ENCODE measurements around the gene BTK. TPM values are rescaled to one million over a fixed set of nuclear protein-coding genes. Genes with fewer than 3 reads are reported as not detected.

The BTK gene
- total RNA-seq, 1 experiment from 2014 or later, result 0.37 TPM

- Histone ChIP-seq H3K4me2 (ENCODE audit: low read length) (no peak overlapping the region), H3K4me3 (replicated peaks in 1 of 2; ENCODE audit: low read depth in 1 of 2, low read length in 2 of 2) (no peak overlapping the region), H4K20me1 (ENCODE audit: insufficient read depth) (no peaks in the 10 kb centered on the region), H3K79me2 (ENCODE audit: insufficient read depth, low read length) (no peaks in the 10 kb centered on the region), H3K9ac (ENCODE audit: low read length) (no peak overlapping the region), H3K9me3 (ENCODE audit: control insufficient read depth in 1 of 2, insufficient read depth in 1 of 2, low read depth in 1 of 2, low read length in 2 of 2) (no peaks in the 10 kb centered on the region), H3K27me3 (ENCODE audit: insufficient read depth, low read length) (no peaks in the 10 kb centered on the region), H3K36me3 (ENCODE audit: control insufficient read depth in 1 of 2, insufficient read depth in 2 of 2, low read length in 2 of 2) (no peaks in the 10 kb centered on the region), H3K27ac (ENCODE audit: low read depth, low read length) (no peak overlapping the region), H3K9me2 (ENCODE audit: insufficient read depth) (no peaks in the 10 kb centered on the region), H3K4me1 (ENCODE audit: control insufficient read depth in 1 of 2, insufficient read depth in 2 of 2, low read length in 2 of 2) (no peaks in the 10 kb centered on the region), H2AFZ (ENCODE audit: low read depth, low read length, poor library complexity, severe bottlenecking) (no peak overlapping the region)
- intact Hi-C loops (cut with micrococcal nuclease), result no loop called here
- ATAC-seq (no peak), DNase-seq (ENCODE audit: low read depth, low spot score) (no peak)
- ChIA-PET POLR2A (no interaction called here), CTCF (no interaction called here), RAD21 (ENCODE audit: low non-redundant PET in 1 of 2, low total read pairs in 2 of 2, uncharacterized antibody in 2 of 2, unreplicated experiment in 2 of 2) (no interaction called here)
- BruUV-seq (replicated peaks), result no TSS peak
- TF ChIP-seq FOSL1 (IDR thresholded peaks at IDR 0.05; ENCODE audit: low read depth) (no peak), EGR1 (IDR thresholded peaks at IDR 0.05; ENCODE audit: low read depth) (no peak), SIN3A (IDR thresholded peaks at IDR 0.05; ENCODE audit: low read depth) (no peak), CEBPB (IDR thresholded peaks at IDR 0.05; ENCODE audit: low read depth) (no peak), EZH2 (IDR thresholded peaks at IDR 0.05) (no peak), CBX3 (IDR thresholded peaks at IDR 0.05; ENCODE audit: low read depth) (no peak), ZFX (IDR thresholded peaks at IDR 0.05) (no peak), SP1 (IDR thresholded peaks at IDR 0.05; ENCODE audit: low read depth) (no peak), POLR2AphosphoS5 (IDR thresholded peaks at IDR 0.05; ENCODE audit: low read depth, low read length) (no peak)
- TF ChIP-seq, protein P1, sequence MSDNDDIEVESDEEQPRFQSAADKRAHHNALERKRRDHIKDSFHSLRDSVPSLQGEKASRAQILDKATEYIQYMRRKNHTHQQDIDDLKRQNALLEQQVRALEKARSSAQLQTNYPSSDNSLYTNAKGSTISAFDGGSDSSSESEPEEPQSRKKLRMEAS (IDR thresholded peaks at IDR 0.05), result no peak
- TF ChIP-seq, protein P2, sequence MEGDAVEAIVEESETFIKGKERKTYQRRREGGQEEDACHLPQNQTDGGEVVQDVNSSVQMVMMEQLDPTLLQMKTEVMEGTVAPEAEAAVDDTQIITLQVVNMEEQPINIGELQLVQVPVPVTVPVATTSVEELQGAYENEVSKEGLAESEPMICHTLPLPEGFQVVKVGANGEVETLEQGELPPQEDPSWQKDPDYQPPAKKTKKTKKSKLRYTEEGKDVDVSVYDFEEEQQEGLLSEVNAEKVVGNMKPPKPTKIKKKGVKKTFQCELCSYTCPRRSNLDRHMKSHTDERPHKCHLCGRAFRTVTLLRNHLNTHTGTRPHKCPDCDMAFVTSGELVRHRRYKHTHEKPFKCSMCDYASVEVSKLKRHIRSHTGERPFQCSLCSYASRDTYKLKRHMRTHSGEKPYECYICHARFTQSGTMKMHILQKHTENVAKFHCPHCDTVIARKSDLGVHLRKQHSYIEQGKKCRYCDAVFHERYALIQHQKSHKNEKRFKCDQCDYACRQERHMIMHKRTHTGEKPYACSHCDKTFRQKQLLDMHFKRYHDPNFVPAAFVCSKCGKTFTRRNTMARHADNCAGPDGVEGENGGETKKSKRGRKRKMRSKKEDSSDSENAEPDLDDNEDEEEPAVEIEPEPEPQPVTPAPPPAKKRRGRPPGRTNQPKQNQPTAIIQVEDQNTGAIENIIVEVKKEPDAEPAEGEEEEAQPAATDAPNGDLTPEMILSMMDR (IDR thresholded peaks at IDR 0.05 in 2 of 3, conservative IDR thresholded peaks at IDR 0.05 in 1 of 3; ENCODE audit: borderline replicate concordance in 1 of 3, insufficient read depth in 1 of 3, low read depth in 2 of 3, low read length in 2 of 3), result no peak
These were observed 43.9 kb upstream of the BTK start for GRCh38 chrX:101429934-101430333.

DNA sequence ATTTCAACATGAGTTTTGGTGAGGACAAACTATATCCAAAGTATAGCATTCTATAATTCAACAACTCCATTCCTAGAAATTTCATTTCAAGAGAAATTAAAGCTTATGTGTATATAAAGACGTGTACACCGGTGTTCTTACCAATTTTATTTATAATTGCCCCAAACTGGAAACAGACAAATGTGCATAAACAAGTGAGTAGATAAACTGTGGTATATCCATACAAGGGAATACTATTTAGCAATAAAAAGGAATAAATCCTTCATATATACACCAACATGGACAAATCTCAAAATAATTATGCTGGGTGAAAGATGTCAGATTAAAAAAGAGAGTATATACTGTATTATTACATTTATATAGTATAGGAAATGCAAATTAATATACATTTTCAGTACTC lies 42.0 kb upstream of the BTK start:
- no peak overlapping the region for H3K4me3 ChIP-seq (replicated peaks in 1 of 2; ENCODE audit: low read depth in 1 of 2, low read length in 2 of 2)
- no peaks in the 10 kb centered on the region for H3K27me3 ChIP-seq (ENCODE audit: insufficient read depth, low read length)
- ChIA-PET CTCF (no interaction called here), POLR2A (no interaction called here), RAD21 (ENCODE audit: low non-redundant PET in 1 of 2, low total read pairs in 2 of 2, uncharacterized antibody in 2 of 2, unreplicated experiment in 2 of 2) (no interaction called here)
- no peaks in the 10 kb centered on the region for H3K9me3 ChIP-seq (ENCODE audit: control insufficient read depth in 1 of 2, insufficient read depth in 1 of 2, low read depth in 1 of 2, low read length in 2 of 2)
- H3K9ac ChIP-seq (ENCODE audit: low read length), result no peak overlapping the region
- DNase-seq (ENCODE audit: low read depth, low spot score), result no peak
- no peaks in the 10 kb centered on the region for H3K79me2 ChIP-seq (ENCODE audit: insufficient read depth, low read length)
- no peaks in the 10 kb centered on the region for H3K36me3 ChIP-seq (ENCODE audit: control insufficient read depth in 1 of 2, insufficient read depth in 2 of 2, low read length in 2 of 2)
- no peaks in the 10 kb centered on the region for H3K4me1 ChIP-seq (ENCODE audit: control insufficient read depth in 1 of 2, insufficient read depth in 2 of 2, low read length in 2 of 2)
- H4K20me1 ChIP-seq (ENCODE audit: insufficient read depth), result no peaks in the 10 kb centered on the region
- TF ChIP-seq, protein P3, sequence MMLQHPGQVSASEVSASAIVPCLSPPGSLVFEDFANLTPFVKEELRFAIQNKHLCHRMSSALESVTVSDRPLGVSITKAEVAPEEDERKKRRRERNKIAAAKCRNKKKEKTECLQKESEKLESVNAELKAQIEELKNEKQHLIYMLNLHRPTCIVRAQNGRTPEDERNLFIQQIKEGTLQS (IDR thresholded peaks at IDR 0.05), result no peak
- TF ChIP-seq, protein P1 (IDR thresholded peaks at IDR 0.05), result no peak
- no peak for TF ChIP-seq ZFX (IDR thresholded peaks at IDR 0.05)
- no peak for TF ChIP-seq EZH2phosphoT487 (IDR thresholded peaks at IDR 0.05; ENCODE audit: borderline replicate concordance)
- H2AFZ ChIP-seq (ENCODE audit: low read depth, low read length, poor library complexity, severe bottlenecking), result no peak overlapping the region
- H3K9me2 ChIP-seq (ENCODE audit: insufficient read depth), result no peaks in the 10 kb centered on the region
- BruUV-seq (replicated peaks), result no TSS peak
- no peak overlapping the region for H3K4me2 ChIP-seq (ENCODE audit: low read length)
- intact Hi-C loops (cut with micrococcal nuclease), result no loop called here
- no peak overlapping the region for H3K27ac ChIP-seq (ENCODE audit: low read depth, low read length)
- no peak for ATAC-seq
